HepG2 (cell line): Measurements from ENCODE around the gene IL1RL2. TPM values are rescaled to one million over a fixed set of nuclear protein-coding genes. Genes with fewer than 3 reads are reported as not detected.

Experiments
- AHDC1 ChIP-seq: sonication (generic); formaldehyde crosslinking; IDR thresholded peaks from 2 replicates; pipeline ENCODE4 v1.5.1; 2020; ENCODE audit warnings: mild to moderate bottlenecking, missing genetic modification reagents, borderline replicate concordance
- ARNT ChIP-seq: fragments of 450-650 bp; IDR thresholded peaks from 2 replicates; pipeline ENCODE4 v1.6.1; 2017
- ATF2 ChIP-seq: sonication (generic); formaldehyde crosslinking; IDR thresholded peaks from 2 replicates; pipeline ENCODE4 v1.4.0; 2020; ENCODE audit warnings: missing genetic modification reagents
- CBX2 ChIP-seq, 2 experiments: fragments of 200-600 bp in 1 of 2; sonication (generic); formaldehyde crosslinking in 1 of 2; IDR thresholded peaks; 2 replicates each; pipeline versions ENCODE4 v1.7.0 to v1.8.1; 2018 to 2022; ENCODE audit warnings: low read depth in 2 of 2, low read length in 1 of 2, mild to moderate bottlenecking in 1 of 2, missing genetic modification reagents in 1 of 2
- CENPX ChIP-seq: sonication (generic); formaldehyde crosslinking; IDR thresholded peaks from 2 replicates; pipeline ENCODE4 v1.9.0; 2021; ENCODE audit warnings: mild to moderate bottlenecking, missing genetic modification reagents, moderate library complexity
- HDAC1 ChIP-seq: sonication (generic); formaldehyde crosslinking; IDR thresholded peaks from 2 replicates; pipeline ENCODE4 v1.5.1; 2020; ENCODE audit warnings: mild to moderate bottlenecking, missing genetic modification reagents
- HNF4G ChIP-seq, 2 experiments: sonication (generic) in 1 of 2; formaldehyde crosslinking in 1 of 2; IDR thresholded peaks; 2 replicates each; pipeline versions ENCODE4 v1.4.0 to v1.6.1; 2011 to 2020; ENCODE audit warnings: borderline replicate concordance in 2 of 2, low read depth in 2 of 2, mild to moderate bottlenecking in 2 of 2, low read length in 1 of 2, missing genetic modification reagents in 1 of 2, moderate library complexity in 1 of 2
- HNRNPL ChIP-seq: fragments of 200-400 bp; formaldehyde crosslinking; IDR thresholded peaks from 2 replicates; pipeline ENCODE4 v1.6.1; 2017; ENCODE audit warnings: mild to moderate bottlenecking, low read depth, low read length
- IKZF1 ChIP-seq: fragments of 450-650 bp; IDR thresholded peaks from 2 replicates; pipeline ENCODE4 v1.7.1; 2016
- KLF16 ChIP-seq, 2 experiments: sonication (generic) in 1 of 2; formaldehyde crosslinking in 1 of 2; IDR thresholded peaks; 2 replicates each; pipeline versions ENCODE4 v1.6.1 to v1.8.0; 2016 to 2023; ENCODE audit warnings: missing genetic modification reagents in 2 of 2, missing compliant biosample characterization in 1 of 2
- KLF6 ChIP-seq: IDR thresholded peaks from 2 replicates; pipeline ENCODE4 v1.8.0; 2016; ENCODE audit warnings: missing biosample characterization, missing genetic modification reagents
- RARA ChIP-seq: IDR thresholded peaks from 2 replicates; pipeline ENCODE4 v1.6.1; 2016; ENCODE audit warnings: missing genetic modification reagents, missing compliant biosample characterization
- ZBTB38 ChIP-seq: sonication (generic); formaldehyde crosslinking; IDR thresholded peaks from 2 replicates; pipeline ENCODE4 v1.5.1; 2020; ENCODE audit warnings: mild to moderate bottlenecking, missing genetic modification reagents
- ZBTB8A ChIP-seq: sonication (generic); formaldehyde crosslinking; IDR thresholded peaks from 2 replicates; pipeline ENCODE4 v1.4.0; 2020; ENCODE audit warnings: mild to moderate bottlenecking, low read depth, missing genetic modification reagents, borderline replicate concordance
- ZNF20 ChIP-seq: sonication (generic); formaldehyde crosslinking; IDR thresholded peaks from 2 replicates; pipeline ENCODE4 v1.4.0; 2020; ENCODE audit warnings: mild to moderate bottlenecking, moderate library complexity, missing genetic modification reagents
- ZNF431 ChIP-seq: sonication (generic); formaldehyde crosslinking; IDR thresholded peaks from 2 replicates; pipeline ENCODE4 v1.9.0; 2022; ENCODE audit warnings: missing genetic modification reagents, low read depth, mild to moderate bottlenecking, borderline replicate concordance
- ZNF704 ChIP-seq: sonication (generic); formaldehyde crosslinking; IDR thresholded peaks from 2 replicates; pipeline ENCODE4 v1.8.1; 2023; ENCODE audit warnings: mild to moderate bottlenecking, inconsistent platforms, moderate library complexity, missing genetic modification reagents, borderline replicate concordance
- ZNF773 ChIP-seq: sonication (generic); formaldehyde crosslinking; IDR thresholded peaks from 2 replicates; pipeline ENCODE4 v1.4.0; 2020; ENCODE audit warnings: missing genetic modification reagents, borderline replicate concordance
- ZNF883 ChIP-seq: sonication (generic); formaldehyde crosslinking; IDR thresholded peaks from 2 replicates; pipeline ENCODE4 v1.5.1; 2020; ENCODE audit warnings: mild to moderate bottlenecking, missing genetic modification reagents; ENCODE audit errors: not compliant biosample characterization
- ZSCAN21 ChIP-seq: sonication (generic); formaldehyde crosslinking; IDR thresholded peaks from 2 replicates; pipeline ENCODE4 v1.8.0; 2022; ENCODE audit warnings: mild to moderate bottlenecking, missing genetic modification reagents, moderate library complexity, borderline replicate concordance
- polyA plus RNA-seq, 8 experiments: library from polyadenylated mRNA; depleted of rRNA in 3 of 8; stranded (reverse) in 7 of 8; unstranded in 1 of 8; fragments of >200 nt; fragmentation: Illumina TruSeq in 4 of 8; extraction: Trizol in 4 of 8; gene quantifications; 2 replicates each; pipeline versions ENCODE4 v1.2.1 to v1.2.3, GENCODE V29; 2011 to 2016; ENCODE audit warnings: low read depth in 4 of 8, missing spikeins in 1 of 8, mixed read lengths in 1 of 8; ENCODE audit not compliant: insufficient read depth in 1 of 8
- total RNA-seq, 5 experiments: library from RNA; depleted of rRNA; stranded (reverse); fragments of >200 nt; fragmentation: Illumina TruSeq; extraction: Trizol; gene quantifications; 2 replicates each; pipeline ENCODE4 v1.2.3, GENCODE V29; 2016; ENCODE audit warnings: low read depth in 1 of 5
- TF ChIP-seq, protein P1 (sequence below): sonication (generic); formaldehyde crosslinking; IDR thresholded peaks from 2 replicates; pipeline ENCODE4 v1.8.0; 2022; ENCODE audit warnings: missing genetic modification reagents, low read depth, mild to moderate bottlenecking, borderline replicate concordance

Gene IL1RL2
- total and polyA plus RNA-seq, 2 of the 13 experiments (the other 11 are each of a cell fraction or from before 2014, with no cell fraction given) = 0.03 TPM; not detected in 1

- no peak for TF ChIP-seq AHDC1 (CRISPR knock-in tag)
- TF ChIP-seq, protein P1, sequence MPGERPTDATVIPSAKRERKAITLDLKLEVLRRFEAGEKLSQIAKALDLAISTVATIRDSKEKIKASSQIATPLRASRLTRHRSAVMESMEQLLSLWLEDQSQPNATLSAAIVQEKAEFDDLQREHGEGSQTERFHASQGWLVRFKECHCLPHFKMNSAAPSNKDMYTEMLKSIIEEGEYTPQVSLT = no peak
- no peak for TF ChIP-seq ZNF431 (CRISPR knock-in tag)
- peak; percentile 65; the same call in 1 of the 2 replicates for TF ChIP-seq HNRNPL
- TF ChIP-seq ZBTB8A (CRISPR knock-in tag) = no peak
- no peak for TF ChIP-seq ZNF773 (CRISPR knock-in tag)
- no peak; the same call in 1 of the 2 replicates for TF ChIP-seq ZSCAN21
- TF ChIP-seq CENPX (CRISPR knock-in tag) = no peak
- no peak for TF ChIP-seq ZNF883 (CRISPR knock-in tag)
- peak; percentile 42; the same call in 1 of the 2 replicates for TF ChIP-seq RARA (CRISPR knock-in tag)
- no peak for TF ChIP-seq IKZF1
- TF ChIP-seq CBX2 (IDR thresholded peaks at IDR 0.05; ENCODE audit: low read depth, low read length) = no peak
- TF ChIP-seq CBX2 (CRISPR knock-in tag; IDR thresholded peaks at IDR 0.05; ENCODE audit: low read depth) = no peak
- TF ChIP-seq KLF16 (CRISPR knock-in tag; IDR thresholded peaks at IDR 0.05) = peak in 1 of 2 experiments; percentile 28; a peak in 1 of 4 replicates
- no peak for TF ChIP-seq ATF2
- TF ChIP-seq ZNF704 = no peak
- no peak for TF ChIP-seq HNF4G (IDR thresholded peaks at IDR 0.05; ENCODE audit: borderline replicate concordance, low read depth, low read length)
- TF ChIP-seq HNF4G (CRISPR knock-in tag; IDR thresholded peaks at IDR 0.05; ENCODE audit: borderline replicate concordance, low read depth) = 0 out of 2 replicates have a peak, but pooled peaks have one; percentile 62
- TF ChIP-seq HDAC1 (CRISPR knock-in tag) = no peak
- no peak for TF ChIP-seq ARNT
- TF ChIP-seq ZBTB38 (CRISPR knock-in tag) = no peak
- TF ChIP-seq KLF6 (CRISPR knock-in tag) = peak; percentile 65; the same call in 1 of the 2 replicates
- TF ChIP-seq ZNF20 (CRISPR knock-in tag) = no peak
Measured at GRCh38 chr2:102235491-102235890, 48.7 kb downstream of the IL1RL2 start (continued).
